AG04450 (cell line): ENCODE results near the gene SAMD3. TPM values are rescaled to one million over a fixed set of nuclear protein-coding genes. Genes with fewer than 3 reads are reported as not detected.

Source experiments
- CTCF ChIA-PET: fragments of 300-600, 350-600 bp; formaldehyde crosslinking; extraction: SDS; loops from one replicate; lab custom pipeline; 2022; ENCODE audit warnings: antibody characterized with exemption, inconsistent platforms; lab: Charles Lee
- POLR2A ChIA-PET: fragments of 350-600 bp; formaldehyde crosslinking; extraction: SDS; loops from one replicate; lab custom pipeline; 2021; ENCODE audit warnings: antibody characterized with exemption, inconsistent platforms; lab: Yijun Ruan, JAX
- DNase-seq: peaks from one replicate; pipeline ENCODE4 v3.0.0-alpha.2; 2011; ENCODE audit warnings: low read depth, low spot score
- H3K27ac ChIP-seq: one replicate; pipeline ENCODE4 v1.5.1; 2012; ENCODE audit warnings: low read depth, low read length, control low read depth
- H3K27me3 ChIP-seq: one replicate; pipeline ENCODE4 v1.6.0; 2012; ENCODE audit warnings: low read length; ENCODE audit not compliant: control insufficient read depth, insufficient read depth
- H3K4me3 ChIP-seq: 2 replicates; pipeline ENCODE4 v1.5.1; 2011; ENCODE audit warnings: mild to moderate bottlenecking, low read depth, low read length, control low read depth
- H3K9me3 ChIP-seq: 2 replicates; pipeline ENCODE4 v1.5.1; 2012; ENCODE audit warnings: low read length; ENCODE audit not compliant: control insufficient read depth, insufficient read depth
- polyA plus RNA-seq: library from polyadenylated mRNA; depleted of rRNA; stranded (reverse); fragments of >200 nt; gene quantifications from 2 replicates; pipeline ENCODE4 v1.2.3, GENCODE V29; 2011
- TF ChIP-seq, protein P1 (sequence below): IDR thresholded peaks from 2 replicates; pipeline ENCODE4 v1.5.1; 2011; ENCODE audit warnings: low read depth, low read length, control low read depth, inconsistent platforms

SAMD3 gene
- polyA plus RNA-seq, 1 experiment = 2.4 TPM

DNA sequence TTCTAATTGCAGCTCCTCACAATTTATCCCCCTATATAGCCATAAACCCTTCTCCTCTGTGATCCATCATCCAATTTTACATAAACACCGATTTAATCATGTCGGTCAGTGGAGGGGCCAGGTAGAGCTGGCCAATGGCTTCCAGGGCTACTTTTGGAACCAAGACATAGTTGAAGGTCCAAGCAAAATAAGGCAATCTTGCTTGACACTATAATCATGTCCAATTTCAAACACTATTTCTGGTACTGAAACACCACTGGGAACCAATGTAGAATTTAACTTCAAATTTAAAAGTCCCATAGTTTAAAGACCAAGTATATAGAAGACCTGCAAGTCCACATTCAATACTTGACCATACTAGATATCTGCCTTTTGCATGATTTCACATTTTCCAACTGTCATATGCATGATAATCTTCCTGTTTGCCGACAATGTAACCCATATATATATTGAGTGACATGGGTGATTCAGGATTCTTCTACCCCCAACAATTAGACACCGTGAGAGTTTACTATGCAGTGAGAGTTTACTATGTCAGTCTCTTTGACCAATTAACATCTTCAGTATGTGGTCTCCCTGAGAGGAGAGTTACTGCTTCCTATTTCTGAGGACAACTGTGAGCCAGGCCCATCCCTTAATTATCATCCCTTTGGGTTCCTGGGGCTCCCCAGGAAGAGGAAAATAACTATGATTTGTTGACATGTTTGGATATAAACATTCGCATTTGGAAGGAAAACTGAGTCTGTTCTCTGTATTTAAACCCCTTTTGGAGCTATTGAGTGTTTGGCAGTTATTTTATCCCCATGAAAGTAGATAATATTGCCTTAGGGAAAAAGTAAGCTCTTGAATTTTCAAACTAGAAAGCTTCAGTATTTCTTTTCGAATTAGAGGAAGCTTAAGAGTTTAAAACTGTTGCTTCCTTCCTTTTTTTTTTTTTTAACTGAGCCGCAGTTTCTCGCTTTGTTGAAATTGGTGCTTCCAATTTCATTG lies 31.8 kb downstream of the SAMD3 start:
- no peak overlapping the region for H3K4me3 ChIP-seq
- TF ChIP-seq, protein P1, sequence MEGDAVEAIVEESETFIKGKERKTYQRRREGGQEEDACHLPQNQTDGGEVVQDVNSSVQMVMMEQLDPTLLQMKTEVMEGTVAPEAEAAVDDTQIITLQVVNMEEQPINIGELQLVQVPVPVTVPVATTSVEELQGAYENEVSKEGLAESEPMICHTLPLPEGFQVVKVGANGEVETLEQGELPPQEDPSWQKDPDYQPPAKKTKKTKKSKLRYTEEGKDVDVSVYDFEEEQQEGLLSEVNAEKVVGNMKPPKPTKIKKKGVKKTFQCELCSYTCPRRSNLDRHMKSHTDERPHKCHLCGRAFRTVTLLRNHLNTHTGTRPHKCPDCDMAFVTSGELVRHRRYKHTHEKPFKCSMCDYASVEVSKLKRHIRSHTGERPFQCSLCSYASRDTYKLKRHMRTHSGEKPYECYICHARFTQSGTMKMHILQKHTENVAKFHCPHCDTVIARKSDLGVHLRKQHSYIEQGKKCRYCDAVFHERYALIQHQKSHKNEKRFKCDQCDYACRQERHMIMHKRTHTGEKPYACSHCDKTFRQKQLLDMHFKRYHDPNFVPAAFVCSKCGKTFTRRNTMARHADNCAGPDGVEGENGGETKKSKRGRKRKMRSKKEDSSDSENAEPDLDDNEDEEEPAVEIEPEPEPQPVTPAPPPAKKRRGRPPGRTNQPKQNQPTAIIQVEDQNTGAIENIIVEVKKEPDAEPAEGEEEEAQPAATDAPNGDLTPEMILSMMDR = no peak
- POLR2A ChIA-PET = no interaction called here
- DNase-seq = no peak
- H3K27ac ChIP-seq = no peak overlapping the region
- H3K27me3 ChIP-seq = no peaks in the 10 kb centered on the region
- H3K9me3 ChIP-seq = no peaks in the 10 kb centered on the region
- CTCF ChIA-PET = no interaction called here

DNA sequence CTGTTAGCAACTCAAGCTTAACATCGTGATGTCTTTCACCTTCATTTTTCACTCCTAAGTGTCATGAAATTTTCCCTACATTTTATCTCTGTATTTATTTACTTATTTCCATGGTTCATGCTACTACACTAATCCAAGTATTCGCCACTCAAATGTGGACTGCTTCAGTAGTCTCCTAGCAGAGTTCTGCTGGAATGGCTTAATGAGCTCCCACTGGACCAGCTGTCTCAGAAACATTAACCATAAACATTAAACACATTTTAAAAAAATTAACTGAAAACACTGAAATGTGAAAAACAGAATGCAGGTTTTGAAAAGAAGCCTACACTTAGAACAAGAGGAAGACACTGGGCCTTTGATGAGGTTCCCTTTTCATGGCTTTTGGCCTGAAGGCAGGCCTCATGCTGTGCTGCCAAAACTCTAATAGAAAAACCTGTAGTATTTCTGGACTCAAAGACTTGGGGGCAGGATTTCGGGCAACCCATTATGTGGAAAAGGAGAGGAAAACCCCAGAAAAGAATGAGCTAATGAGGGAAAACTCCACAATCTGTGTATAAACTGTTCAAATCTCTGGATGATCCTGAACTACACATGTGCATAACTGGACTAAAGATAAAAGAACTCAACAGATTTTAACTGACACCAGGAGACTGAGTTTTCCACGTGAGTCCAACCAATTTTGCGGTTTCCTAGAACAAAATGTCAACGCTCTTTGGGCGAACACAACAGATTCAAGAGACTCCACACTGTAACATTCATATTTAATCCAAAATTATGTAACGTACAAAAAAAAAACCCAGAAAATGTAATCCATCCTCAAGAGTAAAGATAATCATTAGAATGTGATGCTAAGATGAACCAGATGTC lies 33.0 kb downstream of the SAMD3 start:
- Histone ChIP-seq H3K4me3 (no peak overlapping the region), H3K9me3 (no peaks in the 10 kb centered on the region), H3K27me3 (no peaks in the 10 kb centered on the region), H3K27ac (no peak overlapping the region)
- TF ChIP-seq, protein P1 = no peak
- POLR2A ChIA-PET = no interaction called here
- CTCF ChIA-PET = no interaction called here
- no peak for DNase-seq

DNA sequence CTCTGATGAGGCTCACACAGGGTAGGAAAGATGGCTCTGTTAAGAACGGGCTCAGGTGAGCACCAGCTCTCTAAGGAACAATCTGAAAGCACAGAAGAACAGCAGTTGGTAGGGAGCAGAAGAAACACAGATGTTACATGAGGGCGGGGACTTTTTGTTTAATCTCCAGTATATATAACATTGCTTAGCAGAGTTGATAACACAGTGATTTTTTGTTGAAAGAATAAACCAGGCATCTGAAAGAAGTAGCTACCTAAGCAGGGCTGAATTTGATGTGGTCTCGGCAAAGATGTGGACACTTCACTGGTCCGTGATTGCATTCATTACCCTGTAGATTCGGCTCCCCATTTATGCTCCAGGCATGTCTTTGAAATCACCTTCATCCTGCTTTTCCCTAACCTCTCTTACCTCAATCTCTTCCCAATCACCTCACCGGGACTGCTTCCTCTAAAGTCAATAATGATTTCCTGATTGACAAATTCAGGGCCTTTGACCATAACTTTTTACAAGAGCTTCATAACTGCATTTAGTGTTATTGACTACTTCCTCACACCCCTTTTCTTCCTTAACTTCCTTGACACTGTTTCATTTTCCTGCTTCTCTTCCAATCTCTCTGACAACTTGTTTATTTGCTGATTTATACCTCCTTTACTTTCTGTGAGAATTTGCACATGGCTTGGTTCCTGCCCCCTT lies 34.4 kb downstream of the SAMD3 start:
- Histone ChIP-seq H3K27me3 (no peaks in the 10 kb centered on the region), H3K9me3 (no peaks in the 10 kb centered on the region), H3K4me3 (no peak overlapping the region), H3K27ac (no peak overlapping the region)
- TF ChIP-seq, protein P1 = no peak
- ChIA-PET POLR2A (no interaction called here), CTCF (interaction anchor here (1.3 kb wide), 1 partner anchor 104 kb away, joined by 4 read pairs; no protein-coding TSS in a partner anchor)
- no peak for DNase-seq

DNA sequence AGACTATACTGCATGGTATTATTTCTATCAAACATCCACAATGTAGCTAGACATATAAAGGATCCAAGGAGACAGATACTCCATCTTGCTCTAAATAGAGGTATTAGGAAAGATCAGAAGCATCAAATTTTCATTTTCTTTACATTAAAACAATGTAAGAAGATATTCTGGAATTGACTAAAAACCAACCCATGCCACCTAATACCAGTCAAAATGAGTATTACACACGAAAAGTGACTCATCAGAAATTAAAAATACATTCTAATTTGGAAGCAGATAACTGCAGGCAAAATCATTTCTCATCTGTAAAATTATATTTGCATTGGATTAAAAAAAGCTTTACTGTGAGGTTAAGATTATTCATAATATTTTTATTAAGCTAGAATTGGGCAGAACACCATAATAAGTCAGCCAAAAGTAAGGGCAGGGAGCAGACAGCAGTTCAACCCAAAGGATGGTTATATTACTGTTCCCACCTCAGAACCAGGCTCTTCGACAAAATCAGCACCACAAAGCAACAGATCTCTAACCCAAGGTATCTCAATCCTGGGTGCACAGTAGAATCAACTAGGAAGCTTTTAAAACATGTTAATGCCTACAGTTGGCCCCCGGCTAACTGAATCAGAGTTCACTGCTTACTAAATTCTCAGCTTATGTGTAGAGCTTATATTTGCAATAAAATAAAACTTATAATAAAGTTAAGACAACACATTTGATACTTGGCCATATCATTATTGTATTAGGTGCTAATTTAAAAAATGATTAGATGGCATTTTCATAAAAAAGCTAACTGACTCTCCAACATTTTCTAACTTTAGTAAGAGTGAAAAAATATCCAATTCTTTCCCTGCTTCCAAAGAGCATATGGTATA lies 35.2 kb downstream of the SAMD3 start:
- ChIA-PET POLR2A (no interaction called here), CTCF (interaction anchor here (1.3 kb wide), 1 partner anchor 105 kb away, joined by 4 read pairs; no protein-coding TSS in a partner anchor)

More for the DNA sequence above, 35.2 kb downstream of the SAMD3 start:
- H3K27ac ChIP-seq = no peak overlapping the region
- H3K27me3 ChIP-seq = no peaks in the 10 kb centered on the region
- no peaks in the 10 kb centered on the region for H3K9me3 ChIP-seq
- TF ChIP-seq, protein P1 = no peak
- no peak overlapping the region for H3K4me3 ChIP-seq
- no peak for DNase-seq
